HEK293 (cell line): ENCODE results near the gene MTCL1.

ENCODE experiments used
- CTCF ChIP-seq: fragments of 450-650 bp; formaldehyde crosslinking; IDR thresholded peaks from 2 replicates; pipeline ENCODE4 v1.5.1; 2016; ENCODE audit warnings: missing biosample characterization, missing genetic modification characterization
- GLIS2 ChIP-seq: fragments of 450-650 bp; formaldehyde crosslinking; IDR thresholded peaks from 2 replicates; pipeline ENCODE4 v1.5.1; 2016; ENCODE audit warnings: missing biosample characterization, missing genetic modification characterization
- KLF1 ChIP-seq: fragments of 450-650 bp; formaldehyde crosslinking; IDR thresholded peaks from 2 replicates; pipeline ENCODE4 v1.5.1; 2016; ENCODE audit warnings: missing biosample characterization, missing genetic modification characterization
- KLF17 ChIP-seq: fragments of 450-650 bp; formaldehyde crosslinking; IDR thresholded peaks from 2 replicates; pipeline ENCODE4 v1.5.1; 2016; ENCODE audit warnings: missing biosample characterization, missing genetic modification characterization
- KLF7 ChIP-seq: fragments of 450-650 bp; formaldehyde crosslinking; IDR thresholded peaks from 2 replicates; pipeline ENCODE4 v1.5.1; 2016; ENCODE audit warnings: missing biosample characterization, missing genetic modification characterization, borderline replicate concordance
- KLF9 ChIP-seq: fragments of 450-650 bp; formaldehyde crosslinking; IDR thresholded peaks from 2 replicates; pipeline ENCODE4 v1.5.1; 2016; ENCODE audit warnings: missing biosample characterization, missing genetic modification characterization, low read depth
- PRDM1 ChIP-seq: fragments of 450-650 bp; formaldehyde crosslinking; IDR thresholded peaks from 2 replicates; pipeline ENCODE4; 2016; ENCODE audit warnings: missing biosample characterization, missing genetic modification characterization
- SCRT2 ChIP-seq: fragments of 450-650 bp; formaldehyde crosslinking; IDR thresholded peaks from 2 replicates; pipeline ENCODE4 v1.5.1; 2016; ENCODE audit warnings: missing biosample characterization, missing genetic modification characterization
- ZBTB8A ChIP-seq: fragments of 450-650 bp; formaldehyde crosslinking; IDR thresholded peaks from 2 replicates; pipeline ENCODE4 v1.5.1; 2016; ENCODE audit warnings: missing biosample characterization, missing genetic modification characterization
- ZNF114 ChIP-seq: fragments of 450-650 bp; formaldehyde crosslinking; IDR thresholded peaks from 2 replicates; pipeline ENCODE4 v1.5.0; 2017; ENCODE audit warnings: missing biosample characterization, missing genetic modification characterization
- ZNF138 ChIP-seq: fragments of 450-650 bp; formaldehyde crosslinking; IDR thresholded peaks from 2 replicates; pipeline ENCODE4 v1.5.1; 2016; ENCODE audit warnings: missing biosample characterization, missing genetic modification characterization, borderline replicate concordance
- ZNF146 ChIP-seq: fragments of 450-650 bp; formaldehyde crosslinking; IDR thresholded peaks from 2 replicates; pipeline ENCODE4 v1.5.1; 2016; ENCODE audit warnings: missing biosample characterization, missing genetic modification characterization
- ZNF341 ChIP-seq: fragments of 450-650 bp; formaldehyde crosslinking; IDR thresholded peaks from 2 replicates; pipeline ENCODE4; 2016; ENCODE audit warnings: low read depth, missing biosample characterization, missing genetic modification characterization
- ZNF398 ChIP-seq: fragments of 450-650 bp; formaldehyde crosslinking; IDR thresholded peaks from 2 replicates; pipeline ENCODE4 v1.5.1; 2017; ENCODE audit warnings: missing biosample characterization, missing genetic modification characterization
- ZNF433 ChIP-seq: fragments of 450-650 bp; formaldehyde crosslinking; IDR thresholded peaks from 2 replicates; pipeline ENCODE4 v1.5.1; 2016; ENCODE audit warnings: missing biosample characterization, missing genetic modification characterization, low read depth
- ZNF501 ChIP-seq: fragments of 450-650 bp; formaldehyde crosslinking; IDR thresholded peaks from 2 replicates; pipeline ENCODE4 v1.5.1; 2016; ENCODE audit warnings: missing biosample characterization, missing genetic modification characterization
- ZNF560 ChIP-seq: fragments of 450-650 bp; formaldehyde crosslinking; IDR thresholded peaks from 2 replicates; pipeline ENCODE4 v1.5.1; 2017; ENCODE audit warnings: missing biosample characterization, missing genetic modification characterization, borderline replicate concordance
- TF ChIP-seq, protein P1 (sequence below): fragments of 450-650 bp; formaldehyde crosslinking; IDR thresholded peaks from 2 replicates; pipeline ENCODE4 v1.5.1; 2016; ENCODE audit warnings: missing biosample characterization, missing genetic modification characterization, low read depth
- TF ChIP-seq, protein P2 (sequence below): fragments of 450-650 bp; formaldehyde crosslinking; IDR thresholded peaks from 2 replicates; pipeline ENCODE4 v1.5.1; 2016; ENCODE audit warnings: missing biosample characterization, missing genetic modification characterization
- TF ChIP-seq, protein P3 (sequence below): fragments of 450-650 bp; formaldehyde crosslinking; IDR thresholded peaks from 2 replicates; pipeline ENCODE4 v1.5.1; 2016; ENCODE audit warnings: missing biosample characterization, missing genetic modification characterization
- TF ChIP-seq, protein P4 (sequence below): fragments of 450-650 bp; formaldehyde crosslinking; conservative IDR thresholded peaks from 2 replicates; pipeline ENCODE4 v1.5.1; 2016; ENCODE audit warnings: low read depth, missing biosample characterization, missing genetic modification characterization

MTCL1 gene

GRCh38 chr18:8704361-8705237 is 757 bp upstream of the MTCL1 start (continued):
- TF ChIP-seq, protein P1, sequence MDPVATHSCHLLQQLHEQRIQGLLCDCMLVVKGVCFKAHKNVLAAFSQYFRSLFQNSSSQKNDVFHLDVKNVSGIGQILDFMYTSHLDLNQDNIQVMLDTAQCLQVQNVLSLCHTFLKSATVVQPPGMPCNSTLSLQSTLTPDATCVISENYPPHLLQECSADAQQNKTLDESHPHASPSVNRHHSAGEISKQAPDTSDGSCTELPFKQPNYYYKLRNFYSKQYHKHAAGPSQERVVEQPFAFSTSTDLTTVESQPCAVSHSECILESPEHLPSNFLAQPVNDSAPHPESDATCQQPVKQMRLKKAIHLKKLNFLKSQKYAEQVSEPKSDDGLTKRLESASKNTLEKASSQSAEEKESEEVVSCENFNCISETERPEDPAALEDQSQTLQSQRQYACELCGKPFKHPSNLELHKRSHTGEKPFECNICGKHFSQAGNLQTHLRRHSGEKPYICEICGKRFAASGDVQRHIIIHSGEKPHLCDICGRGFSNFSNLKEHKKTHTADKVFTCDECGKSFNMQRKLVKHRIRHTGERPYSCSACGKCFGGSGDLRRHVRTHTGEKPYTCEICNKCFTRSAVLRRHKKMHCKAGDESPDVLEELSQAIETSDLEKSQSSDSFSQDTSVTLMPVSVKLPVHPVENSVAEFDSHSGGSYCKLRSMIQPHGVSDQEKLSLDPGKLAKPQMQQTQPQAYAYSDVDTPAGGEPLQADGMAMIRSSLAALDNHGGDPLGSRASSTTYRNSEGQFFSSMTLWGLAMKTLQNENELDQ (tag by site-specific recombination): no peak
- TF ChIP-seq ZNF398 (tag by site-specific recombination) (peak; percentile 76), ZNF433 (tag by site-specific recombination) (no peak), KLF9 (tag by site-specific recombination) (peak; percentile 93), ZNF146 (tag by site-specific recombination) (no peak), ZNF560 (no peak), ZNF341 (tag by site-specific recombination) (peak; percentile 44; the same call in 1 of the 2 replicates), SCRT2 (tag by site-specific recombination) (0 out of 2 replicates have a peak, but pooled peaks have one; percentile 13), KLF1 (tag by site-specific recombination) (peak; percentile 95), ZNF501 (0 out of 2 replicates have a peak, but pooled peaks have one; percentile 54), KLF17 (0 out of 2 replicates have a peak, but pooled peaks have one; percentile 68), PRDM1 (tag by site-specific recombination) (no peak), CTCF (peak; percentile 53; the same call in 1 of the 2 replicates), GLIS2 (peak; percentile 99), ZBTB8A (peak; percentile 87), ZNF138 (no peak), ZNF114 (tag by site-specific recombination) (no peak), KLF7 (peak; percentile 20; the same call in 1 of the 2 replicates)
- TF ChIP-seq, protein P2, sequence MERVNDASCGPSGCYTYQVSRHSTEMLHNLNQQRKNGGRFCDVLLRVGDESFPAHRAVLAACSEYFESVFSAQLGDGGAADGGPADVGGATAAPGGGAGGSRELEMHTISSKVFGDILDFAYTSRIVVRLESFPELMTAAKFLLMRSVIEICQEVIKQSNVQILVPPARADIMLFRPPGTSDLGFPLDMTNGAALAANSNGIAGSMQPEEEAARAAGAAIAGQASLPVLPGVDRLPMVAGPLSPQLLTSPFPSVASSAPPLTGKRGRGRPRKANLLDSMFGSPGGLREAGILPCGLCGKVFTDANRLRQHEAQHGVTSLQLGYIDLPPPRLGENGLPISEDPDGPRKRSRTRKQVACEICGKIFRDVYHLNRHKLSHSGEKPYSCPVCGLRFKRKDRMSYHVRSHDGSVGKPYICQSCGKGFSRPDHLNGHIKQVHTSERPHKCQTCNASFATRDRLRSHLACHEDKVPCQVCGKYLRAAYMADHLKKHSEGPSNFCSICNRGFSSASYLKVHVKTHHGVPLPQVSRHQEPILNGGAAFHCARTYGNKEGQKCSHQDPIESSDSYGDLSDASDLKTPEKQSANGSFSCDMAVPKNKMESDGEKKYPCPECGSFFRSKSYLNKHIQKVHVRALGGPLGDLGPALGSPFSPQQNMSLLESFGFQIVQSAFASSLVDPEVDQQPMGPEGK (tag by site-specific recombination): peak; percentile 62
- TF ChIP-seq, protein P3, sequence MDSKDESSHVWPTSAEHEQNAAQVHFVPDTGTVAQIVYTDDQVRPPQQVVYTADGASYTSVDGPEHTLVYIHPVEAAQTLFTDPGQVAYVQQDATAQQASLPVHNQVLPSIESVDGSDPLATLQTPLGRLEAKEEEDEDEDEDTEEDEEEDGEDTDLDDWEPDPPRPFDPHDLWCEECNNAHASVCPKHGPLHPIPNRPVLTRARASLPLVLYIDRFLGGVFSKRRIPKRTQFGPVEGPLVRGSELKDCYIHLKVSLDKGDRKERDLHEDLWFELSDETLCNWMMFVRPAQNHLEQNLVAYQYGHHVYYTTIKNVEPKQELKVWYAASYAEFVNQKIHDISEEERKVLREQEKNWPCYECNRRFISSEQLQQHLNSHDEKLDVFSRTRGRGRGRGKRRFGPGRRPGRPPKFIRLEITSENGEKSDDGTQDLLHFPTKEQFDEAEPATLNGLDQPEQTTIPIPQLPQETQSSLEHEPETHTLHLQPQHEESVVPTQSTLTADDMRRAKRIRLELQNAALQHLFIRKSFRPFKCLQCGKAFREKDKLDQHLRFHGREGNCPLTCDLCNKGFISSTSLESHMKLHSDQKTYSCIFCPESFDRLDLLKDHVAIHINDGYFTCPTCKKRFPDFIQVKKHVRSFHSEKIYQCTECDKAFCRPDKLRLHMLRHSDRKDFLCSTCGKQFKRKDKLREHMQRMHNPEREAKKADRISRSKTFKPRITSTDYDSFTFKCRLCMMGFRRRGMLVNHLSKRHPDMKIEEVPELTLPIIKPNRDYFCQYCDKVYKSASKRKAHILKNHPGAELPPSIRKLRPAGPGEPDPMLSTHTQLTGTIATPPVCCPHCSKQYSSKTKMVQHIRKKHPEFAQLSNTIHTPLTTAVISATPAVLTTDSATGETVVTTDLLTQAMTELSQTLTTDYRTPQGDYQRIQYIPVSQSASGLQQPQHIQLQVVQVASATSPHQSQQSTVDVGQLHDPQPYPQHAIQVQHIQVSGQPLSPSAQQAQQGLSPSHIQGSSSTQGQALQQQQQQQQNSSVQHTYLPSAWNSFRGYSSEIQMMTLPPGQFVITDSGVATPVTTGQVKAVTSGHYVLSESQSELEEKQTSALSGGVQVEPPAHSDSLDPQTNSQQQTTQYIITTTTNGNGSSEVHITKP (tag by site-specific recombination): peak; percentile 87
- TF ChIP-seq, protein P4, sequence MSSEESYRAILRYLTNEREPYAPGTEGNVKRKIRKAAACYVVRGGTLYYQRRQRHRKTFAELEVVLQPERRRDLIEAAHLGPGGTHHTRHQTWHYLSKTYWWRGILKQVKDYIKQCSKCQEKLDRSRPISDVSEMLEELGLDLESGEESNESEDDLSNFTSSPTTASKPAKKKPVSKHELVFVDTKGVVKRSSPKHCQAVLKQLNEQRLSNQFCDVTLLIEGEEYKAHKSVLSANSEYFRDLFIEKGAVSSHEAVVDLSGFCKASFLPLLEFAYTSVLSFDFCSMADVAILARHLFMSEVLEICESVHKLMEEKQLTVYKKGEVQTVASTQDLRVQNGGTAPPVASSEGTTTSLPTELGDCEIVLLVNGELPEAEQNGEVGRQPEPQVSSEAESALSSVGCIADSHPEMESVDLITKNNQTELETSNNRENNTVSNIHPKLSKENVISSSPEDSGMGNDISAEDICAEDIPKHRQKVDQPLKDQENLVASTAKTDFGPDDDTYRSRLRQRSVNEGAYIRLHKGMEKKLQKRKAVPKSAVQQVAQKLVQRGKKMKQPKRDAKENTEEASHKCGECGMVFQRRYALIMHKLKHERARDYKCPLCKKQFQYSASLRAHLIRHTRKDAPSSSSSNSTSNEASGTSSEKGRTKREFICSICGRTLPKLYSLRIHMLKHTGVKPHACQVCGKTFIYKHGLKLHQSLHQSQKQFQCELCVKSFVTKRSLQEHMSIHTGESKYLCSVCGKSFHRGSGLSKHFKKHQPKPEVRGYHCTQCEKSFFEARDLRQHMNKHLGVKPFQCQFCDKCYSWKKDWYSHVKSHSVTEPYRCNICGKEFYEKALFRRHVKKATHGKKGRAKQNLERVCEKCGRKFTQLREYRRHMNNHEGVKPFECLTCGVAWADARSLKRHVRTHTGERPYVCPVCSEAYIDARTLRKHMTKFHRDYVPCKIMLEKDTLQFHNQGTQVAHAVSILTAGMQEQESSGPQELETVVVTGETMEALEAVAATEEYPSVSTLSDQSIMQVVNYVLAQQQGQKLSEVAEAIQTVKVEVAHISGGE (tag by site-specific recombination): peak; percentile 39; the same call in 1 of the 2 replicates
